HG03354 (cell line): ENCODE data around the gene NXF1.
A peak's percentile ranks its signal among the peaks of the same experiment; 100 is the strongest.
"Not testable (repeated sequence)": the region's sequence is repeated elsewhere in the genome, so short reads cannot be mapped to it uniquely, and the experiment has no call there.

Experiments used
- ATAC-seq: cut with Tn5 transposase; IDR thresholded peaks from one replicate; pipeline ENCODE4 v1.9.1; 2021; ENCODE audit warnings: mild to moderate bottlenecking; ENCODE audit not compliant: unreplicated experiment, poor library complexity, severe bottlenecking

NXF1 gene

GRCh38 chr11:62805076-62805892, at the start of gene NXF1:
TSS of gene NXF1 (minus strand) at chr11:62805440. CDS start at chr11:62805356, 84 bp downstream.
- peak; percentile 87 for ATAC-seq

- ATAC-seq, result no peak
These were observed 49.0 kb upstream of the NXF1 start for GRCh38 chr11:62854013-62854824.

GRCh38 chr11:62853279-62853965, 48.2 kb upstream of the NXF1 start:
- no peak for ATAC-seq

GRCh38 chr11:62852523-62853188, 47.4 kb upstream of the NXF1 start:
- no peak for ATAC-seq

- ATAC-seq, result no peak
These were observed 46.7 kb upstream of the NXF1 start for GRCh38 chr11:62851807-62852522.

- ATAC-seq, result no peak
These were observed 45.9 kb upstream of the NXF1 start for GRCh38 chr11:62850911-62851806.

GRCh38 chr11:62847767-62848314, 42.6 kb upstream of the NXF1 start:
- ATAC-seq, result no peak

GRCh38 chr11:62846177-62846576, 40.9 kb upstream of the NXF1 start:
- no peak for ATAC-seq

GRCh38 chr11:62844154-62844553, 38.9 kb upstream of the NXF1 start:
- no peak for ATAC-seq

GRCh38 chr11:62843466-62843865, 38.2 kb upstream of the NXF1 start:
- ATAC-seq, result no peak

- not testable (repeated sequence) for ATAC-seq
These were observed 37.7 kb upstream of the NXF1 start for GRCh38 chr11:62842891-62843290.

GRCh38 chr11:62842171-62842741, 37.0 kb upstream of the NXF1 start:
- ATAC-seq, result no peak

GRCh38 chr11:62841361-62842170, 36.3 kb upstream of the NXF1 start:
- peak; percentile 50 for ATAC-seq

GRCh38 chr11:62840721-62841360, 35.6 kb upstream of the NXF1 start:
- ATAC-seq, result peak; percentile 15

- ATAC-seq, result peak; percentile 49
These were observed 34.1 kb upstream of the NXF1 start, which contains the start of gene WDR74 for GRCh38 chr11:62839050-62839945. TSS of gene WDR74 (minus strand) at chr11:62839590. CDS start at chr11:62839570, 20 bp downstream.
